ENCODE data around the gene TMEM51.

GRCh38 chr1:15236746-15237145 is 83.2 kb downstream of the TMEM51 start:
- TF ChIP-seq CTCF (IDR thresholded peaks at IDR 0.05) (no peak), POLR2A (IDR thresholded peaks at IDR 0.05) (no peak), POLR2AphosphoS5 (IDR thresholded peaks at IDR 0.05; ENCODE audit: insufficient read depth in 1 of 2, low read depth in 1 of 2) (no peak)
